DMS 273 (cell line): ENCODE data around the gene FCAMR.

ENCODE experiments used
- DNase-seq: peaks from one replicate; lab custom pipeline; 2025; ENCODE audit not compliant: unreplicated experiment; lab: John Stamatoyannopoulos, UW

The FCAMR gene

GRCh38 chr1:206960676-206961386, 9.4 kb downstream of the FCAMR start:
- DNase-seq, result no peak

GRCh38 chr1:206958144-206958543, 12.1 kb downstream of the FCAMR start:
- no peak for DNase-seq

- DNase-seq, result no peak
Measured at GRCh38 chr1:206957639-206958038, 12.6 kb downstream of the FCAMR start.

- DNase-seq, result peak; percentile 22
Measured at GRCh38 chr1:206955476-206956451, 14.5 kb downstream of the FCAMR start.

GRCh38 chr1:206954459-206955342, 15.6 kb downstream of the FCAMR start:
- peak; percentile 70 for DNase-seq

GRCh38 chr1:206953626-206954025, 16.6 kb downstream of the FCAMR start:
- DNase-seq, result no peak

GRCh38 chr1:206953126-206953525, 17.1 kb downstream of the FCAMR start:
- DNase-seq, result no peak

- DNase-seq, result peak; percentile 25
Measured at GRCh38 chr1:206952171-206952570, 18.1 kb downstream of the FCAMR start.

- peak; percentile 25 for DNase-seq
Measured at GRCh38 chr1:206951318-206952100, 18.8 kb downstream of the FCAMR start.

GRCh38 chr1:206949641-206950040, 20.6 kb downstream of the FCAMR start:
- no peak for DNase-seq

- DNase-seq, result no peak
Measured at GRCh38 chr1:206949208-206949607, 21.1 kb downstream of the FCAMR start.

GRCh38 chr1:206947255-206947654, 23.0 kb downstream of the FCAMR start:
- DNase-seq, result no peak

- no peak for DNase-seq
Measured at GRCh38 chr1:206946261-206946660, 24.0 kb downstream of the FCAMR start, which contains the start of gene PIGR. Gene PIGR, minus strand, starts transcription at chr1:206946466. Its CDS starts 5,935 bp downstream, at chr1:206940531.

- DNase-seq, result no peak
Measured at GRCh38 chr1:206945779-206946178, 24.5 kb downstream of the FCAMR start.

GRCh38 chr1:206944703-206945102, 25.6 kb downstream of the FCAMR start:
- DNase-seq, result no peak

GRCh38 chr1:206941766-206942418, 28.4 kb downstream of the FCAMR start:
- no peak for DNase-seq

GRCh38 chr1:206940588-206940936, 29.7 kb downstream of the FCAMR start:
- DNase-seq, result no peak

GRCh38 chr1:206939841-206940587, 30.2 kb downstream of the FCAMR start:
- DNase-seq, result no peak

GRCh38 chr1:206939131-206939530, 31.1 kb downstream of the FCAMR start:
- no peak for DNase-seq
